GM21529 (cell line): ENCODE data around the gene ANTXR1.
"Not testable (repeated sequence)": the region's sequence is repeated elsewhere in the genome, so short reads cannot be mapped to it uniquely, and the experiment has no call there.

Source experiments
- ATAC-seq: cut with Tn5 transposase; IDR thresholded peaks from one replicate; pipeline ENCODE4 v1.9.1; 2021; ENCODE audit not compliant: unreplicated experiment

The ANTXR1 gene

DNA sequence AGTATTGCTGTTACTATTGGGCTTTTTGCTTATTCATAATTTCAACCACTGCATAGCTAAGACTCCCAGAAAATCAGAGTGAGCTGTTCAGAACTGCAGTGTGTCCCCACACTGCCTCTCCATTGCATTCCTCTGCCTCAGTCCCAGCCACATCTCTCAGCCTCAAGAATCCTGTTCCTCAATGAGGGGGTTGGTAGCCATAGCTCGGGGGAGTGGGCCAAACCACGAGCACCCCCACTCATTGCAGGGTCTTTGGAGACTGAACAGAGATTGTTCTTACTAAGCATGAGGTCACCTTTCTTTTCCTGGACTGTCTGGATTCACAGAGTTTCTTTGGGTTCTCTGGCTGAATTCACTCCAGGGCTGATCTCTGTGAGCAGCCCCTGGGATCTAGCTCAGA, 213.0 kb downstream of the ANTXR1 start:
- no peak for ATAC-seq

DNA sequence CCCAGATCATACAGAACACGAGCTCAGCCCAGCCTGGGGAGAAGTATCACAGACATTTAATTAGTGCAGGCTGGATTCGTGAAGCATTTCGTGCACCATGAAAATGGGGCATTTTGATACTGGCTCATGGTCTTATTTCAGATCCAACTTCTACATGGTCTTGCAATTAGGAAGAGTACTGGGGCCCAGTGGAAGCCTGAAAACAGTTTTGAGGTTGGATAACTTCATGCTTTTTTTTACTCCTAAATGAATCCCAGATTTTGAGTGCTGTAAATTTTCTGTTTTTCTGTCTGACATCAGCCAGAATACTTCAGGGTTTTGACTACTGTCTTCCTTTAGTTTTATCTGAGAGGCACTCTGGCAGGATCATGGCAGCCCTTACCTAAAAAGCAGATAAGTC, 213.9 kb downstream of the ANTXR1 start:
- ATAC-seq, result no peak

DNA sequence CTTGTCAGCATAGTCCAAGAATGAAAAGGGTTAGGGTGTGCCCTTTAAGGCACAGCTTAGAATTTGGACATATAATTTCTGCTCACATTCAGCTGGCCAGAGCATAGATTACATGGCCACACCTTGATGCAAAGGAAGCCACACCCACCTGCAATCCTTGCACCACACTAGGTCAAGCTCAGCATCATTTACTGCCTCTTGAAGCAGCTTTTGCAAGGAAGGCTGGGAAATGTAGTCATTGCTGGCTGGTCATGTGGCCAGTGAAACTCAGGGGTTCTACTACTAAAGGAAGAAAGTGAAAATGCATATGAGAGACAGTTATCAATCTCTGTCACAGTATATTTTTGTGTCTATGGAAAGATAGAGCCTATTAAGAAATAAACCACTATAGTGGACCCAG, 214.7 kb downstream of the ANTXR1 start:
- ATAC-seq, result no peak

DNA sequence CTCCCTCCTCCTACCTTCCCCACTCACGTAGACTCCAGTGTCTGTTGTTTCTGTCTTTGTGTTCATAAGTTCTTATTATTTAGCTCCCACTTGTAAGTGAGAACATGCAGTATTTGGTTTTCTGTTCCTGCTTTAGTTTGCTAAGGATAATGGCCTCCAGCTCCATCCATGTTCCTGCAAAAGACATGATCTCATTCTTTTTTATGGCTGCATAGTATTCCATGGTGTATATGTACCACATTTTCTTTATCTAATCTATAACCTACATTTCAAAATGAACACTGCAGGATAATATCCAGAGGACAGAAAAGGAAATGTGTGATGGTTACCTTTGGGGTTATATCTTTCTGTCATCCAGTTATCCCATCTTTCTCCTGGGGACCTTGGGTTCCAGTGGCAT, 218.0 kb downstream of the ANTXR1 start:
- not testable (repeated sequence) for ATAC-seq

DNA sequence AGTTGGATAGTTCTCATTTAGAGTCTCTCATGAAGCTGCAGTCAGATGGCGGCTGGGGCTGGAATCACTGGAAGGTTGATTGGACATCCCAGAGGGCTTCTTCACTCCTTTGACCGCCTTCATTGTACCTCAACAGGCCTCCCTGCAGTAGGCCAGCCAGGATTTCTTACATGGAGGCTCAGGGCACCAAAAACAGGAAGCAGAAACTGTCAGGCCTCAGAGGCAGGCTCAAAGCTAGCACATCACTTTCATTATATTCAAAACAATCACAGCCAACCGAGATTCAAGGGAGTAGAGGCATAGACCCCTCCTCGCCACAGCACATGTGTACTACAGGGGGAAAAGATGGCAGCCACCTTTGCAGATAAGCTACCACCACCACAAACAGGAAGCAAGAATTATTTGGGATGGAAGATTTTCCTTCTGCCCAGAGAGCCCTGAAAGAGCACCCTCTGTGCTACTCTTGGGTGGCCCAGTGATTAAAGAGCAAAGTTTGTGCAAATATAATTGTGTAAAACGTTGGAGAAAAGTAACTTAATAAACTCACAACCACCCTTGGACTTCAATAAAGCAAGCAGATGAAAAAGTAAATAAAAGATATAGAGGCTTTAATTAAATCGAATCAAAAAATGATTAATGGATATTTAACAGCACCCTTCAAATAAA, 218.8 kb downstream of the ANTXR1 start:
- no peak for ATAC-seq

DNA sequence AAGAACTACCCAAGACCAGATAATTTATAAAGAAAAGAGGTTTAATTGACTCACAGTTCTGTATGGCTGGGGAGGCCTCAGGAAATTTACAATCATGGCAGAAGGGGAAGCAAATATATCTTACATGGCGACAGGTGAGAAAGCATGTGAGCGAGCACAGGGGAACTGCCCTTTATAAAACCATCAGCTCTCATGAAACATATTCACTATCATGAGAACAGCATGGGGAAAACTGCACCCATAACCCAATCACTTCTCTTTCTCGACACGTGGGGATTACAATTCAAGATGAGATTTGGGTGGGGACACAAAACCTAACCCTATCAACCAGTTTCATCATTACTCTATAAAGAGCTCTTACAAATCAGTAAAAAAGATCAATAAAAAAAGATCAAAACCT, 222.9 kb downstream of the ANTXR1 start:
- not testable (repeated sequence) for ATAC-seq

DNA sequence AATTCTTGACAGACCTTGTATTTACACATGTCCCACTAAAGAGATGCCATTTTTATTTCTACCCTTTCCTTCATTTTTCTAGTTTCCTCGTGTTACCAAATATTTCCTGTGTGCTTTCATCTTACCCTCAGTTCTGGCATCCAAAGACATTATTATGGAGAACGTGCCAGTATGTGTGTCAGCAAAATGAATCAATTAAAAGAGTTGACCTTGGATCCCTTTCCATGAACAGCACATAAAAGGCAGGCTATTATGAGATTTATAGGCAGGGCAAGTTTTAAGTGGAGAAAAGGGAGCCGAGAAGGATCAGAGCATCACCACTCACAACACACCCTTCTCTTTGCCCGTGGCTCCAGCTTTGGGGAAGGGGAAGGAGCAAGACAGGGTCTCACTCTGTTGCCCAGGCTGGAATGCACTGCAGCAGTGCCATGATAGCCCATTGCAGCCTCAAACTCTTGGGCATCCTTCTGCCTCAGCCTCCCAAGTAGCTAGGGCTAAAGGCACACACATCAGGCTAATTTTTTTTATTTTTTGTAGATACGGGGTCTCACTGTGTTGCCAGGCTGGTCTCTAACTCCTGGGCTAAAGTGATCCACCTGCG, 224.2 kb downstream of the ANTXR1 start:
- no peak for ATAC-seq

DNA sequence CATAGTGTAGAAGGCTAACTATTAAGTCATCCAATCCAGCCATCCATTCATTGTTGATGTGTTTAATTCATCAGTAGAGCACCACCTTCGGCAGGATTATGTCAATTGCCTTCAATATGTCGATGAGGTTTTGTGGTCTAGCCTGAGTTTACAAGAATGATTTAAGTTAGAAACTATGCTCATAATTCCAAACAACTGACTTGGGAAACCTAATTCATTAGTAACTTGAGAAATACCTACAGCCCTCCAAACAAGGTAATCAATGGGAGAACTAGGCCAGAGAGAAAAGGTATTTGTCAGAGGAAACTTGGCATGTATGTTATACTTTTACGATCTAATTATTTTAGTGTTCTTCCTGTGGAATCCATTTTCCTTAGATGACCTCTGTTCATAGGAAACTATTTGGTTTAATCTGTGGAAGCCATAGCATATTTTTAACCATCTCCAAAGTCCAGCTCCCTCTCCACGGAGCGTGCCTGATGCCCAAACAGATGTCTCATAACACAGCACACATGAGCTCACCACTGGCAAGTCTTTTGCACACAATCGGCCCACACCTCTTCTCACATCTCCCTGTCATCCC, 225.6 kb downstream of the ANTXR1 start:
- ATAC-seq, result no peak

DNA sequence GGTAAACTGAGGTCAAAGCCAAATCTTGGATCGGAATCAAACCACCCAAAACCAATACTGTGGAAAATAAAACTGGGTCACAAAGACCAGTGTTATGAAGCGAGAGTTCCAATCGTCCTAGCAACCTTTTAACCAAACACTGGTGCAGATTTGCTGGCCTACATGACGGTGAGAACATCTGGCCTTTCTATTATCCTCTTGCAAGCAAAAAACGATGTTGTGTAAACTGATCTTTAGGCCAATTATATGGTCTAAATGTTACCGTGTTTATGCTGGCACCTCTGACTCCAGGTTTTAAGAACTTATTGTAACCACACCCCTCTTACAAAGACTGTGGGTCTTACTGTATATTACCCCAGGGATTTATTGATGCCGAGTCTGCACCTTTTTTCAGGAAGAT, 228.1 kb downstream of the ANTXR1 start:
- no peak for ATAC-seq

DNA sequence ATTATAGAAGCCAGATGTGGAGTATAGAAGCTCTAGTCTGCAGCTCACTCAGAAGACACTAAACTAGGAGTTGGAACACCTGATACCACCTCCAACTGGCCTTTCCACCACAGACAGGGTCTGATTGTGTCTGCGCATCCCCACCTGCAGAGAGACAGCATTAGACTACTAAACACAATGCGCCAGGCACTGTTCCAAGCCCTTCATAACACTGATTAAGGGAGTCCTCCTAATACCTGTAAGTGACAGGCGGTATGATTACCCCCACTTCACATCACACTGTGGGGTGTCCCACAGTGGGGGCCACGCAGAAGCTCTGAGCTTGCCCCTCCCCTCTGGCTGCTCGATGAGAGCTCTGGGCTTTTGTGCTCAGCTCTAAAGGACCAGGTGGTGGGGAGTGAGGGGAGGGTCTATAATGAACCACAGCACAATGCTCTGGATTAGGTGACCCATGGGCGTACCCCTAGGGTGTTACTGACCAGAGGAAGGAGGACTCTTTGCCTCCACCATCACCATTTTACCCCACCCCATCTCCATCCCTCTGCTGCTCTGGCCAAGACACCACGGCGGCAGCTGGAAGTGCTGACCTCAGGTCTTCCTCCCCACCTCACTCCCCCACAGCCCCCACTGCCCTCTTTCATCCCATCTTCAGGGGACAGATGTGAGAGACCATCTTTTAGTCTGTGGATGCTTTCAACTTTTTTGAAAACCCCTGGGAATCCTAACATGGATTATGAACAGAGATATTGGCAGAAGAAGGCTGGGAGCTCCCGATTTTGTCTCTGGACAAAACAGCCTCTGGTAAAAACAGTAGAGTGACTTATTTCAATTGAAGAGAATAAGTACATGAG, 228.9 kb downstream of the ANTXR1 start:
- no peak for ATAC-seq

DNA sequence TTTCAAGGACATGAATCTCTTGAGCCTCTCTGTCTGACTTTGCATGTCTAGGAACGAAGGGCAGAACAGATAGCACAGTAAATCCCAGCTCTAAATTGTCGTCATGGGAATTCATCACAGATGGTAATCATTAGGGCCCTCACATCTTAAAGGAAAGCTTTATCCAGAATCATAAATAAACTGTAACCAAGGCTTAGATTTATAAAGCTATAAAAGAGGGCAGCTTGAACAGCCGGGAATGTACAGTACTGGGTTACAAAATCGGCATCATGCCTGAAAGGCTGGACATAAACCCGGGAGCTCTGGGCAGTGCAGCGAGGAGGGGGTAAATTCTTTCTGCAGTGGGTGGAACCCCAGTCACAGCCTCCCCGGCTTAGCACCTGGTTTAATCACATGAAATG, 229.7 kb downstream of the ANTXR1 start:
- ATAC-seq, result no peak

DNA sequence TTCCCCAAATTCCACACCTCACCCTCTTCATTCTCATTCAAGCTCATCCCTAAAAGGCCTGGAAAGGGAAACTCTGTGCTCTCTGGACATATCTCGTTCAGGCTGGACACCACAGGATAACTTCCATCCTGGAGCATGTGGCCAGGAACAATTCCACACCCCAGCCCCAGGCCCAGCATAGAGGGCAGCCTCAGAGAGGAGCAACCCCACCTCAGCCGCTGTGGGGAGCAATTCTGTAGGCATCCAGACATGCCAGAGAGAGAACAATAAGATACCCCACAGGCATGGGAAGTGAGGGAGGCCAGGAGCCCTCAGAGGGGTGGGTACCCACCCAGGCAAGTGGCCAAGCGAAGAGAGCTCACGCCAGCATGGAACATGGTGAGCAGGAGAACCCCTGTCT, 230.7 kb downstream of the ANTXR1 start:
- ATAC-seq, result no peak

DNA sequence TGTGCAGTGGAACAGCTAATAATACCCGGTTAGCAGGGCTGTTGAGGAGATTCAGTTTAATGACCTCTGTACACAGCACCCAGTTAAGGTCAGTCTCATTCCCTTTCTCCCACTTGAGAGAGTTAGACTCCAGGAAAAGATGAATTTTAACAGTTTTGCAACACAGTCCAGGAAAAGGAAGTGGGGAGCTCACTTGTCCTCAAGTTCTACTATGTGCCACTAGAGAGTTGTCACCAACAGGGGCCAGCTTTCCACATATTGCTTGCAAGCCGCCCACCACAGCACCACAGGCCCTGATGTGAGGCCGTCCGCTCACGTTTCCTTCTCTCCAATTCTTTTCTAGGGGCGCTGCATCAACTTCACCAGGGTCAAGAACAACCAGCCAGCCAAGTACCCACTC, 231.9 kb downstream of the ANTXR1 start:
- no peak for ATAC-seq

DNA sequence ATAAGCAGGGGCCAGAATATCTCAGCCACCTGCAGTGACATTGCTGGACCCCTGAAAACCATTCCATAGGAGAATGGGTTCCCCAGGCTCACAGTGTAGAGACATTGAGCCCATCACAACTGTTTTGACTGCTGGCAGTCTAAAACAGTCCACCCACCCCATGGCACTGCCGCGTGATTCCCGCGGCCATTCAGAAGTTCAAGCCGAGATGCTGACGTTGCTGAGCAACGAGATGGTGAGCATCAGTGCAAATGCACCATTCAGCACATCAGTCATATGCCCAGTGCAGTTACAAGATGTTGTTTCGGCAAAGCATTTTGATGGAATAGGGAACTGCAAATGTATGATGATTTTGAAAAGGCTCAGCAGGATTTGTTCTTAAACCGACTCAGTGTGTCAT, 234.6 kb downstream of the ANTXR1 start:
- no peak for ATAC-seq

DNA sequence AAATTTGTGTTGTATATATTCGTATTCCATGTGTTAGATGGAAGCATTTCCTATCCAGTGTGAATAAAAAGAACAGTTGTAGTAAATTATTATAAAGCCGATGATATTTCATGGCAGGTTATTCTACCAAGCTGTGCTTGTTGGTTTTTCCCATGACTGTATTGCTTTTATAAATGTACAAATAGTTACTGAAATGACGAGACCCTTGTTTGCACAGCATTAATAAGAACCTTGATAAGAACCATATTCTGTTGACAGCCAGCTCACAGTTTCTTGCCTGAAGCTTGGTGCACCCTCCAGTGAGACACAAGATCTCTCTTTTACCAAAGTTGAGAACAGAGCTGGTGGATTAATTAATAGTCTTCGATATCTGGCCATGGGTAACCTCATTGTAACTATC, 235.3 kb downstream of the ANTXR1 start:
- ATAC-seq, result no peak

DNA sequence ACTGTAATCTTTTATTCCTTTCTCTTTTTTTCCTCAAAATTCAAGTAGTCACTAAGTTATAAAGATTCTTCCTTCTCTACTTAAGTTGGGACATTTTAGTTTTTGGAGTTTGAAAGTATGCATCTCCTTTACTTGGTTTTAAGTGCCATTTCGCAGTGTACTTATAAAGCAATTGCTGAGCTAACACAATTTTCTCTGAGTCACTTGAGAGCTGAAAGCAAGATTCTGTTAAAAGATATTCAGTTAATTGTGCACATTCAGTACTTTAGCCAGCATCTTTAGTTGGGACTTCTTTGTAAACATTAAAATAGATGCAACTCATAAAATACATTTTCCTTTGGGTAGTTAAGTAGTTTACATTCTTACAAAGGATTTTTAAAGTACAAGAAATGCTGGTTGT, 238.0 kb downstream of the ANTXR1 start:
- ATAC-seq, result no peak

DNA sequence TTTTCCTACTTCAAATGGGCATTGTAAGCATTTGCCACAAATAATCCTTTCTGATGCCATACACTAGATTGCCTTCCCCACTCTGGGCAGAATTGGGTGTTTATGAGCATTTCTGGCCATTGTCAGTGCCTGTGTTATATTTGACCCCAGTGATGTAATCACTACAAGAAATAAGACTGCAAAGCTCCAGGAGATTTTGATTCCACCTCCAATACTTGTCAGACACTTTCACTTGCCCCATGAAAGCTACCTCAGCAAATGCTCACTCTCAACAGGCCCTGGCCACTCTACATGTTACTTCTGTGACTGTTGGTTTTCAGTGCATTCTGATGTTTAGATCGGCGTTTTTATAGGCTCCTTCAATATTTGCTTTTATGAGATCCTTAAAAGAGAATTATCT, 239.0 kb downstream of the ANTXR1 start:
- ATAC-seq, result no peak

DNA sequence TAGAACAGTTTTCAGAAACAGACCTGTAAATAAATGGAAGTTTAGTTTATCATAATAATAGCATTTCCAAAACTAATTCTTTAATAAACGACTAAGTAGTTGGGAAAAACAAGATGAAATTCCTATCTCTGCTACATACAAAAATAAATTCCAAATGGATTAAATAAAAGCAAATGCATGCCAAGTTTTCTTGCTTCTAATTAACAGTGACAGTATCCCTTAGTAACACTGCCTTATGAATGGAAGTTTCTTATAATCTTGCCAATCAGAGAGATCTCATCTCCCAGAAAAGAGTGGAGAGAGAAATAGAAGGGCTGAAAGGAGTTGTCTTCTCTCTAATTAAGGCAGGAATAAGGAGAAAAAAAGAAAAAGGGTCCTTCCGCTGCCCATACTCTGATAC, 240.1 kb downstream of the ANTXR1 start:
- ATAC-seq, result no peak

DNA sequence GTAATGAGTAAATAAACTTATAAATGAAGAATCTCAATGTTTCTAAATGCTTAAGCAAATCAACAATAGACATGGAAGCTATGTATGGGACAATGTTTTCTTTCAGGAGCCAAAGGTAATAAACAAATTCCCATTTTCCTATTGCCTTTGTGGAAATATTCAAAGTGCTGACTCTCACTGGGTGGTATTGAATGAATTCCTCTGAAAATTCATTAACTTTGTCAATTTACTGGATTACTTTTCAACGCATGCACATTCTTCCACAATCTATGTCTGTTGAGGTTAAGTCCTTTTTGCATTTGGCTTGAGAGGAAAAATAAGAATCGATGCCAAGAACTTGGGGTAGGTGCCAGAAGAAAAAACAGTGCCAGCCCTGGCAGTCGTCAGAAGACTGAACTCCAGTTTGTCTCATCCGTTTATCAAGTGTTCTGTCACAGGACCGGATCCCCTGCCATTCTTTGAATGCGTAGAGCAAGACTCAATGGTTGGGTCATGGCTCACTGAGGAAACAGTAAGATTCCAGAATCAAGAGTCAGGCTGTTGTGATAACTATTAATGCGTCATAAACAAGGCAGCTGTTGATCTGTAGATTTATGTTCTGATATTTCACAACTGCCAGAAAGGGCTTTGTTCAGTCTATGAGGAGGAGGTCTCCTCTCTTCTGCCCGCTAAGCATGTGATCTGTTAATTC, 240.8 kb downstream of the ANTXR1 start:
- no peak for ATAC-seq

DNA sequence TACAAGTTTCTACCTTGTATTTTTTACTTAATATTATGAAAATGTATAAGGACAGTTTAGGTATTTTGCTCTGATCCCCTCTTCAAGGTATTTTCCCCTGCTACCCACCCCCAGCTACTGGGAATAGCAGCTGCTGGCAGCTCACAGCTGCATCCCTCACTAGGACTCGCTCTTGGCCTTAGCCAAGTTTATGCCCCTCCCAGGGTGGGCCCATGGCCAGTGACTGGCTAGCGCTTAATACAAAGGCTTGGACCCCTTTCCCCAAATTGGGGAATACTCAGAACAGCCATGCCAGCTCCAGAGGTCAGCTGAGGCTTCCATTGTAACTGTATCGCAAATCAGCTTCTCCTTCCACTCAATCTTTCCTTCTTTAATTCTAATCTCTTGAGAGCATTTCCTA, 242.8 kb downstream of the ANTXR1 start:
- no peak for ATAC-seq

DNA sequence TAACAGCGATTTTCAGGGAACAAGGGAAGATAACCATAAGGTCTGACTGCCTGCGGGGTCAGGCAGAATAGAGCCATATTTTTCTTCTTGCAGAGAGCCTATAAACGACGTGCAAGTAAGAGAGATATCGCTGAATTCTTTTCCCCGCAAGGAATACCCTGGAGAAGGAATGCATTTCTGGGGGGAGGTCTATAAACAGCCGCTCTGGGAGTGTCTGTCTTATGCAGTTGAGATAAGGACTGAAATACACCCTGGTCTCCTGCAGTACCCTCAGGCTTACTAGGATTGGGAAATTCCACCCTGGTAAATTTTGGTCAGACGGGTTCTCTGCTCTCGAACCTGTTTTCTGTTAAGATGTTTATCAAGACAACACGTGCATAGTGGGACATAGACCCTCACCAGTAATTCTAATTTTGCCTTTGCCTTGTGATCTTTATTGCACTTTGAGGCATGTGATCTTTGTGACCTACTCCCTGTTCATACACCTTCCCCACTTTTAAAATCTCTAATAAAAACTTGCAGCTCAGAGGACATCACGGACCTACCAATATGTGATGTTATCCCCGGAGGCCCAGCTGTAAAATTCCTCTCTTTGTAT, 247.1 kb downstream of the ANTXR1 start:
- not testable (repeated sequence) for ATAC-seq
